HG03045 (cell line): ENCODE data around the gene HOXC13.

ENCODE experiments used
- ATAC-seq: cut with Tn5 transposase; IDR thresholded peaks from one replicate; pipeline ENCODE4 v1.9.1; 2021; ENCODE audit warnings: mild to moderate bottlenecking, moderate library complexity; ENCODE audit not compliant: unreplicated experiment

HOXC13 gene

GRCh38 chr12:53938326-53939140 lies at the start of gene HOXC13:
Gene HOXC13, plus strand, starts transcription at chr12:53938831. Its CDS starts 76 bp downstream, at chr12:53938907.
- no peak for ATAC-seq

GRCh38 chr12:53890081-53890480 lies 48.5 kb upstream of the HOXC13 start:
- ATAC-seq = no peak

- no peak for ATAC-seq
Observed at GRCh38 chr12:53892762-53893395, 45.8 kb upstream of the HOXC13 start.

- no peak for ATAC-seq
Observed at GRCh38 chr12:53899230-53899629, 39.4 kb upstream of the HOXC13 start.

- ATAC-seq = no peak
Observed at GRCh38 chr12:53907103-53907502, 31.5 kb upstream of the HOXC13 start.

- ATAC-seq = no peak
Observed at GRCh38 chr12:53916788-53917655, 21.6 kb upstream of the HOXC13 start.

GRCh38 chr12:53924521-53925405 lies 13.9 kb upstream of the HOXC13 start:
- no peak for ATAC-seq

GRCh38 chr12:53927220-53928029 lies 11.2 kb upstream of the HOXC13 start:
- no peak for ATAC-seq

- no peak for ATAC-seq
Observed at GRCh38 chr12:53928054-53928835, 10.4 kb upstream of the HOXC13 start.

- no peak for ATAC-seq
Observed at GRCh38 chr12:53929527-53929926, 9.1 kb upstream of the HOXC13 start.

GRCh38 chr12:53930591-53931255 lies 7.9 kb upstream of the HOXC13 start:
- ATAC-seq = no peak

- no peak for ATAC-seq
Observed at GRCh38 chr12:53931844-53932581, 6.6 kb upstream of the HOXC13 start.

- no peak for ATAC-seq
Observed at GRCh38 chr12:53932915-53933314, 5.7 kb upstream of the HOXC13 start.

GRCh38 chr12:53935383-53936341 lies 3.0 kb upstream of the HOXC13 start:
- no peak for ATAC-seq

- ATAC-seq = no peak
Observed at GRCh38 chr12:53937099-53937498, 1.5 kb upstream of the HOXC13 start.

GRCh38 chr12:53937596-53938325 lies 870 bp upstream of the HOXC13 start:
- ATAC-seq = no peak
